ENCODE measurements around the gene NAV1.
"Not testable (repeated sequence)": the region's sequence is repeated elsewhere in the genome, so short reads cannot be mapped to it uniquely, and the experiment has no call there.

Gene NAV1

GRCh38 chr1:201504799-201505502, 34.0 kb upstream of the NAV1 start:
- DNase-seq: peak; percentile 81

- DNase-seq: peak; percentile 68
These were observed 33.4 kb upstream of the NAV1 start for GRCh38 chr1:201505503-201505890.

GRCh38 chr1:201506092-201506491, 32.8 kb upstream of the NAV1 start:
- no peak for DNase-seq

- peak; percentile 85 for DNase-seq
These were observed 32.2 kb upstream of the NAV1 start, which contains the start of gene CSRP1 for GRCh38 chr1:201506557-201507359. Gene CSRP1, minus strand, starts transcription at chr1:201507123. Its CDS starts 10,820 bp downstream, at chr1:201496303.

- no peak for DNase-seq
These were observed 31.6 kb upstream of the NAV1 start for GRCh38 chr1:201507360-201507675.

- no peak for DNase-seq
These were observed 30.1 kb upstream of the NAV1 start for GRCh38 chr1:201508809-201509208.

- no peak for DNase-seq
These were observed 29.1 kb upstream of the NAV1 start for GRCh38 chr1:201509601-201510374.

GRCh38 chr1:201510734-201511133, 28.2 kb upstream of the NAV1 start:
- no peak for DNase-seq

- DNase-seq: no peak
These were observed 27.5 kb upstream of the NAV1 start for GRCh38 chr1:201511396-201511940.

GRCh38 chr1:201511941-201512539, 26.9 kb upstream of the NAV1 start:
- DNase-seq: peak; percentile 43

GRCh38 chr1:201513498-201514243, 25.3 kb upstream of the NAV1 start:
- DNase-seq: no peak

GRCh38 chr1:201514466-201514865, 24.5 kb upstream of the NAV1 start:
- no peak for DNase-seq

- no peak for DNase-seq
These were observed 23.7 kb upstream of the NAV1 start for GRCh38 chr1:201515062-201515750.

GRCh38 chr1:201515895-201516294, 23.0 kb upstream of the NAV1 start:
- no peak for DNase-seq

- no peak for DNase-seq
These were observed 22.3 kb upstream of the NAV1 start for GRCh38 chr1:201516511-201517127.

- no peak for DNase-seq
These were observed 21.3 kb upstream of the NAV1 start for GRCh38 chr1:201517631-201518030.

- no peak for DNase-seq
These were observed 20.9 kb upstream of the NAV1 start for GRCh38 chr1:201518071-201518470.

- not testable (repeated sequence) for DNase-seq
These were observed 18.8 kb upstream of the NAV1 start for GRCh38 chr1:201520046-201520575.

- DNase-seq: no peak
These were observed 13.6 kb upstream of the NAV1 start for GRCh38 chr1:201525193-201525778.

GRCh38 chr1:201527879-201528278, 11.0 kb upstream of the NAV1 start:
- DNase-seq: no peak
